ENCODE results near the gene SSC5D.

- TF ChIP-seq LEF1 (IDR thresholded peaks at IDR 0.05; ENCODE audit: borderline replicate concordance) = no peak
- no peak for TF ChIP-seq SP1 (IDR thresholded peaks at IDR 0.05)
- no peak for TF ChIP-seq ZNF384 (IDR thresholded peaks at IDR 0.05)
- no peak for TF ChIP-seq TARDBP (IDR thresholded peaks at IDR 0.05)
- no peak for TF ChIP-seq ELF4 (IDR thresholded peaks at IDR 0.05)
- TF ChIP-seq FOXK2 (IDR thresholded peaks at IDR 0.05) = no peak
- TF ChIP-seq FOXM1 (IDR thresholded peaks at IDR 0.05; ENCODE audit: borderline replicate concordance) = no peak
- TF ChIP-seq HDGF (IDR thresholded peaks at IDR 0.05; ENCODE audit: borderline replicate concordance) = no peak
These were observed 48.1 kb downstream of the SSC5D start for GRCh38 chr19:55536366-55536765.

All from HEK293T (cell line).